HepG2 (cell line): ENCODE data around the gene MEX3B. TPM values are rescaled to one million over a fixed set of nuclear protein-coding genes. Genes with fewer than 3 reads are reported as not detected.
A peak's percentile ranks its signal among the peaks of the same experiment; 100 is the strongest.

Source experiments
- ARNTL ChIP-seq: sonication (generic); formaldehyde crosslinking; IDR thresholded peaks from 2 replicates; pipeline ENCODE4 v1.4.0; 2020; ENCODE audit warnings: mild to moderate bottlenecking, missing genetic modification reagents
- BCL6 ChIP-seq: IDR thresholded peaks from 2 replicates; pipeline ENCODE4 v1.6.1; 2016; ENCODE audit warnings: missing genetic modification reagents, missing compliant biosample characterization
- DMAP1 ChIP-seq: IDR thresholded peaks from 2 replicates; pipeline ENCODE4 v1.6.1; 2016
- EED ChIP-seq: sonication (generic); formaldehyde crosslinking; IDR thresholded peaks from 2 replicates; pipeline ENCODE4 v1.5.0; 2020; ENCODE audit warnings: mild to moderate bottlenecking, missing genetic modification reagents
- HDAC1 ChIP-seq: sonication (generic); formaldehyde crosslinking; IDR thresholded peaks from 2 replicates; pipeline ENCODE4 v1.5.1; 2020; ENCODE audit warnings: mild to moderate bottlenecking, missing genetic modification reagents
- HNRNPLL ChIP-seq: fragments of 200-400 bp; formaldehyde crosslinking; IDR thresholded peaks from 2 replicates; pipeline ENCODE4 v1.6.1; 2017; ENCODE audit warnings: mild to moderate bottlenecking, low read depth, low read length; ENCODE audit not compliant: poor library complexity, severe bottlenecking
- HOXA3 ChIP-seq: sonication (generic); formaldehyde crosslinking; IDR thresholded peaks from 2 replicates; pipeline ENCODE4 v1.5.0; 2020; ENCODE audit warnings: missing genetic modification reagents
- KLF16 ChIP-seq, 2 experiments: sonication (generic) in 1 of 2; formaldehyde crosslinking in 1 of 2; IDR thresholded peaks; 2 replicates each; pipeline versions ENCODE4 v1.6.1 to v1.8.0; 2016 to 2023; ENCODE audit warnings: missing genetic modification reagents in 2 of 2, missing compliant biosample characterization in 1 of 2
- MAZ ChIP-seq, 2 experiments: sonication (generic) in 1 of 2; formaldehyde crosslinking in 1 of 2; IDR thresholded peaks; 2 replicates each; pipeline versions ENCODE4 v1.5.0 to v1.6.1; 2012 to 2020; ENCODE audit warnings: low read depth in 2 of 2, mild to moderate bottlenecking in 2 of 2, borderline replicate concordance in 1 of 2, improper control_type of control experiment in 1 of 2, low read length in 1 of 2, missing genetic modification reagents in 1 of 2, moderate library complexity in 1 of 2
- NFYB ChIP-seq: sonication (generic); formaldehyde crosslinking; IDR thresholded peaks from 2 replicates; pipeline ENCODE4 v1.4.0; 2020; ENCODE audit warnings: missing genetic modification reagents
- NFYC ChIP-seq: IDR thresholded peaks from 2 replicates; pipeline ENCODE4 v1.6.1; 2016; ENCODE audit warnings: missing genetic modification reagents, missing compliant biosample characterization
- PATZ1 ChIP-seq: sonication (generic); formaldehyde crosslinking; IDR thresholded peaks from 2 replicates; pipeline ENCODE4 v1.4.0; 2020; ENCODE audit warnings: missing genetic modification reagents
- PCBP1 ChIP-seq: fragments of 200-400 bp; formaldehyde crosslinking; IDR thresholded peaks from 2 replicates; pipeline ENCODE4 v1.6.1; 2017; ENCODE audit warnings: mild to moderate bottlenecking, low read depth, low read length, borderline replicate concordance
- PHF8 ChIP-seq: sonication (generic); formaldehyde crosslinking; IDR thresholded peaks from 2 replicates; pipeline ENCODE4 v1.5.0; 2020; ENCODE audit warnings: missing genetic modification reagents
- POLR2A ChIP-seq, 2 experiments: IDR thresholded peaks; 2 replicates each; pipeline ENCODE4 v1.6.1; 2011; ENCODE audit warnings: low read depth in 2 of 2, low read length in 2 of 2, mild to moderate bottlenecking in 1 of 2, moderate library complexity in 1 of 2; ENCODE audit not compliant: insufficient read depth in 1 of 2
- SAP130 ChIP-seq: IDR thresholded peaks from 2 replicates; pipeline ENCODE4 v1.6.1; 2016; ENCODE audit warnings: low read depth
- SIX1 ChIP-seq: sonication (generic); formaldehyde crosslinking; IDR thresholded peaks from 2 replicates; pipeline ENCODE4 v1.4.0; 2020; ENCODE audit warnings: missing genetic modification reagents, borderline replicate concordance
- SP1 ChIP-seq, 2 experiments: fragments of 450-650 bp in 1 of 2; sonication (generic) in 1 of 2; formaldehyde crosslinking in 1 of 2; IDR thresholded peaks; 2 replicates each; pipeline versions ENCODE4 v1.4.0 to v1.6.1; 2016 to 2020; ENCODE audit warnings: missing genetic modification reagents in 1 of 2
- YEATS4 ChIP-seq: sonication (generic); formaldehyde crosslinking; IDR thresholded peaks from 2 replicates; pipeline ENCODE4 v1.4.0; 2020; ENCODE audit warnings: missing genetic modification reagents, borderline replicate concordance
- ZKSCAN5 ChIP-seq: sonication (generic); formaldehyde crosslinking; IDR thresholded peaks from 2 replicates; pipeline ENCODE4 v1.5.1; 2020; ENCODE audit warnings: mild to moderate bottlenecking, missing genetic modification reagents
- ZMYM4 ChIP-seq: sonication (generic); formaldehyde crosslinking; IDR thresholded peaks from 2 replicates; pipeline ENCODE4 v1.8.1; 2023; ENCODE audit warnings: mild to moderate bottlenecking, missing genetic modification reagents
- ZNF10 ChIP-seq: sonication (generic); formaldehyde crosslinking; IDR thresholded peaks from 2 replicates; pipeline ENCODE4 v1.4.0; 2020; ENCODE audit warnings: mild to moderate bottlenecking, low read depth, missing genetic modification reagents, borderline replicate concordance
- ZNF296 ChIP-seq: sonication (generic); formaldehyde crosslinking; conservative IDR thresholded peaks from 2 replicates; pipeline ENCODE4 v1.5.0; 2020; ENCODE audit warnings: mild to moderate bottlenecking, missing genetic modification reagents
- polyA plus RNA-seq, 8 experiments: library from polyadenylated mRNA; depleted of rRNA in 3 of 8; stranded (reverse) in 7 of 8; unstranded in 1 of 8; fragments of >200 nt; fragmentation: Illumina TruSeq in 4 of 8; extraction: Trizol in 4 of 8; gene quantifications; 2 replicates each; pipeline versions ENCODE4 v1.2.1 to v1.2.3, GENCODE V29; 2011 to 2016; ENCODE audit warnings: low read depth in 4 of 8, missing spikeins in 1 of 8, mixed read lengths in 1 of 8; ENCODE audit not compliant: insufficient read depth in 1 of 8
- total RNA-seq, 5 experiments: library from RNA; depleted of rRNA; stranded (reverse); fragments of >200 nt; fragmentation: Illumina TruSeq; extraction: Trizol; gene quantifications; 2 replicates each; pipeline ENCODE4 v1.2.3, GENCODE V29; 2016; ENCODE audit warnings: low read depth in 1 of 5
- TF ChIP-seq, protein P1 (sequence below): sonication (generic); formaldehyde crosslinking; IDR thresholded peaks from 2 replicates; pipeline ENCODE4 v1.4.0; 2020; ENCODE audit warnings: missing genetic modification reagents

The MEX3B gene
- total and polyA plus RNA-seq, 2 of the 13 experiments (the other 11 are each of a cell fraction or from before 2014, with no cell fraction given) = 0.48 to 0.62 TPM

GRCh38 chr15:82045892-82046665, at the start of gene MEX3B (continued):
- TF ChIP-seq BCL6 (0 out of 2 replicates have a peak, but pooled peaks have one; percentile 3), ZKSCAN5 (CRISPR knock-in tag) (no peak), DMAP1 (CRISPR knock-in tag) (0 out of 2 replicates have a peak, but pooled peaks have one; percentile 11), HOXA3 (CRISPR knock-in tag) (no peak), EED (CRISPR knock-in tag) (0 out of 2 replicates have a peak, but pooled peaks have one; percentile 53), YEATS4 (CRISPR knock-in tag) (no peak), KLF16 (CRISPR knock-in tag; IDR thresholded peaks at IDR 0.05) (no peak), HNRNPLL (peak; percentile 6), POLR2A (IDR thresholded peaks at IDR 0.05; ENCODE audit: insufficient read depth in 1 of 2, low read depth in 2 of 2, low read length in 2 of 2) (peak in 1 of 2 experiments; percentile 43; a peak in 1 of 4 replicates), ARNTL (CRISPR knock-in tag) (0 out of 2 replicates have a peak, but pooled peaks have one; percentile 36), MAZ (IDR thresholded peaks at IDR 0.05; ENCODE audit: borderline replicate concordance, low read depth, low read length) (peak; percentile 23; the same call in 1 of the 2 replicates), MAZ (CRISPR knock-in tag; IDR thresholded peaks at IDR 0.05; ENCODE audit: low read depth) (no peak), PHF8 (peak; percentile 26; the same call in 1 of the 2 replicates), ZNF10 (CRISPR knock-in tag) (no peak), NFYC (CRISPR knock-in tag) (peak; percentile 56), ZMYM4 (CRISPR knock-in tag) (no peak), PCBP1 (0 out of 2 replicates have a peak, but pooled peaks have one; percentile 1), SP1 (IDR thresholded peaks at IDR 0.05) (no peak), SP1 (CRISPR knock-in tag; IDR thresholded peaks at IDR 0.05) (peak; percentile 18; the same call in 1 of the 2 replicates), SAP130 (CRISPR knock-in tag) (peak; percentile 19; the same call in 1 of the 2 replicates), PATZ1 (CRISPR knock-in tag) (peak; percentile 69), SIX1 (CRISPR knock-in tag) (no peak), NFYB (peak; percentile 53), HDAC1 (CRISPR knock-in tag) (peak; percentile 41; the same call in 1 of the 2 replicates), ZNF296 (CRISPR knock-in tag) (0 out of 2 replicates have a peak, but pooled peaks have one; percentile 18)
- TF ChIP-seq, protein P1, sequence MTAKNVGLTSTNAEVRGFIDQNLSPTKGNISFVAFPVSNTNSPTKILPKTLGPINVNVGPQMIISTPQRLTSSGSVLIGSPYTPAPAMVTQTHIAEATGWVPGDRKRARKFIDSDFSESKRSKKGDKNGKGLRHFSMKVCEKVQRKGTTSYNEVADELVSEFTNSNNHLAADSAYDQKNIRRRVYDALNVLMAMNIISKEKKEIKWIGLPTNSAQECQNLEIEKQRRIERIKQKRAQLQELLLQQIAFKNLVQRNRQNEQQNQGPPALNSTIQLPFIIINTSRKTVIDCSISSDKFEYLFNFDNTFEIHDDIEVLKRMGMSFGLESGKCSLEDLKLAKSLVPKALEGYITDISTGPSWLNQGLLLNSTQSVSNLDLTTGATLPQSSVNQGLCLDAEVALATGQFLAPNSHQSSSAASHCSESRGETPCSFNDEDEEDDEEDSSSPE (CRISPR knock-in tag) = 0 out of 2 replicates have a peak, but pooled peaks have one; percentile 18
